Body of pancreas (tissue), 4 donors: Measurements from ENCODE around the gene GLIPR1.

ENCODE experiments used
- CTCF ChIP-seq, 7 experiments: fragments of 450-650 bp in 4 of 7; fragments of 200-600 bp in 3 of 7; sonication (generic) in 3 of 7; IDR thresholded peaks; one replicate each; pipeline ENCODE4 v1.5.1; 2016 to 2019; ENCODE audit warnings: antibody characterized with exemption in 7 of 7
- POLR2A ChIP-seq, 3 donors: fragments of 450-650 bp; IDR thresholded peaks; one replicate each; pipeline ENCODE4 v1.6.1; 2016; ENCODE audit warnings: antibody characterized with exemption in 3 of 3, mild to moderate bottlenecking in 2 of 3

GRCh38 chr12:75528692-75529091 is 48.1 kb downstream of the GLIPR1 start:
- TF ChIP-seq CTCF (IDR thresholded peaks at IDR 0.05): no peak
- no peak for TF ChIP-seq POLR2A (IDR thresholded peaks at IDR 0.05)
